K562 (cell line): ENCODE data around the gene CLCF1. TPM values are rescaled to one million over a fixed set of nuclear protein-coding genes. Genes with fewer than 3 reads are reported as not detected.

ENCODE experiments used
- DDX20 ChIP-seq: fragments of 450-650 bp; IDR thresholded peaks from 2 replicates; pipeline ENCODE4 v1.6.1; 2016; ENCODE audit warnings: missing genetic modification characterization, low read depth, mild to moderate bottlenecking, missing compliant biosample characterization, moderate library complexity
- ELF4 ChIP-seq: fragments of 450-650 bp; formaldehyde crosslinking; IDR thresholded peaks from 2 replicates; pipeline ENCODE4 v1.4.0; 2022; ENCODE audit warnings: missing genetic modification characterization
- ETV6 ChIP-seq, 3 experiments: fragments of 150-350 bp in 1 of 3; sonication (generic) in 1 of 3; formaldehyde crosslinking in 1 of 3; IDR thresholded peaks; 2 replicates each; pipeline versions ENCODE4 v1.6.1 to v1.8.0; 2014 to 2022; ENCODE audit warnings: borderline replicate concordance in 2 of 3, low read depth in 2 of 3, antibody characterized with exemption in 1 of 3, low read length in 1 of 3, mild to moderate bottlenecking in 1 of 3, missing genetic modification reagents in 1 of 3
- GATAD2B ChIP-seq: fragments of 450-650 bp; IDR thresholded peaks from 2 replicates; pipeline ENCODE4 v1.6.1; 2017; ENCODE audit warnings: mild to moderate bottlenecking, borderline replicate concordance
- GTF2A2 ChIP-seq: IDR thresholded peaks from 2 replicates; pipeline ENCODE4 v1.6.1; 2016; ENCODE audit warnings: mild to moderate bottlenecking, missing genetic modification characterization, missing compliant biosample characterization
- MEIS2 ChIP-seq: fragments of 450-650 bp; IDR thresholded peaks from 2 replicates; pipeline ENCODE4 v1.6.1; 2014; ENCODE audit warnings: mild to moderate bottlenecking; ENCODE audit not compliant: partially characterized antibody
- MIER1 ChIP-seq: fragments of 450-650 bp; IDR thresholded peaks from 2 replicates; pipeline ENCODE4 v1.6.1; 2016; ENCODE audit warnings: antibody characterized with exemption, mild to moderate bottlenecking, low read depth
- MTA2 ChIP-seq: fragments of 450-650 bp; IDR thresholded peaks from 2 replicates; pipeline ENCODE4 v1.6.1; 2016; ENCODE audit warnings: low read depth
- NFE2 ChIP-seq: IDR thresholded peaks from 2 replicates; pipeline ENCODE4 v1.6.1; 2014; ENCODE audit warnings: antibody characterized with exemption, low read depth
- NR2C2 ChIP-seq, 2 experiments: fragments of 200-800 bp in 1 of 2; sonication (Bioruptor generic) in 1 of 2; sonication (generic) in 1 of 2; formaldehyde crosslinking in 1 of 2; IDR thresholded peaks; 2 replicates each; pipeline versions ENCODE4 v1.6.1 to v1.8.0; 2016 to 2022; ENCODE audit warnings: mild to moderate bottlenecking in 1 of 2, missing compliant biosample characterization in 1 of 2, missing genetic modification characterization in 1 of 2, missing genetic modification reagents in 1 of 2
- NR4A1 ChIP-seq, 2 experiments: fragments of 250-450 bp in 1 of 2; fragments of 450-650 bp in 1 of 2; sonication (Bioruptor Pico) in 1 of 2; IDR thresholded peaks; 2 replicates each; pipeline versions ENCODE4 v1.4.0 to v1.6.1; 2016 to 2020; ENCODE audit warnings: mild to moderate bottlenecking in 2 of 2, missing compliant biosample characterization in 1 of 2, missing genetic modification characterization in 1 of 2, moderate library complexity in 1 of 2
- SIN3B ChIP-seq: fragments of 450-650 bp; IDR thresholded peaks from 2 replicates; pipeline ENCODE4 v1.6.1; 2017; ENCODE audit warnings: low read depth, mild to moderate bottlenecking, moderate library complexity
- SIX5 ChIP-seq, 2 experiments: IDR thresholded peaks; 2 replicates each; pipeline ENCODE4 v1.6.1; 2011; ENCODE audit warnings: low read length in 2 of 2, borderline replicate concordance in 1 of 2, low read depth in 1 of 2, mild to moderate bottlenecking in 1 of 2, moderate library complexity in 1 of 2; ENCODE audit not compliant: insufficient read depth in 1 of 2
- SMAD1 ChIP-seq: fragments of 150-350 bp; IDR thresholded peaks from 2 replicates; pipeline ENCODE4 v1.6.1; 2014; ENCODE audit warnings: low read length, low read depth; ENCODE audit not compliant: partially characterized antibody
- TCFL5 ChIP-seq: fragments of 250-450 bp; sonication (Bioruptor Pico); conservative IDR thresholded peaks from 2 replicates; pipeline ENCODE4 v1.6.1; 2021; ENCODE audit warnings: mild to moderate bottlenecking, moderate library complexity, matching md5 sums
- ZBED1 ChIP-seq: IDR thresholded peaks from 2 replicates; pipeline ENCODE4 v1.6.1; 2014
- ZNF75A ChIP-seq: fragments of 450-650 bp; formaldehyde crosslinking; IDR thresholded peaks from 2 replicates; pipeline ENCODE4 v1.4.0; 2020; ENCODE audit warnings: mild to moderate bottlenecking
- polyA plus RNA-seq, 8 experiments: library from polyadenylated mRNA; depleted of rRNA in 4 of 8; stranded (reverse) in 5 of 8; unstranded in 3 of 8; fragments of >200 nt; fragmentation: Nextera tagmentation in 2 of 8; fragmentation: Illumina TruSeq in 1 of 8; extraction: Ambion mirVana in 2 of 8; extraction: Trizol in 1 of 8; gene quantifications; 2 replicates each; pipeline versions ENCODE4 v1.2.1 to v1.2.3, GENCODE V29; 2011 to 2014; ENCODE audit warnings: inconsistent platforms in 1 of 8, missing spikeins in 1 of 8
- total RNA-seq, 7 experiments: library from RNA; depleted of rRNA in 6 of 7; stranded (reverse); fragments of >200 nt in 6 of 7; fragmentation: Illumina TruSeq in 2 of 7; extraction: Trizol in 2 of 7; gene quantifications; 2 replicates each; pipeline versions ENCODE4 v1.2.1 to v1.2.3, GENCODE V29; 2011 to 2021; ENCODE audit warnings: low replicate concordance in 1 of 7
- TF ChIP-seq, protein P1 (sequence below): sonication (generic); formaldehyde crosslinking; IDR thresholded peaks from 2 replicates; pipeline ENCODE4 v1.8.0; 2023; ENCODE audit warnings: missing genetic modification reagents, mild to moderate bottlenecking, borderline replicate concordance

CLCF1 gene
- total and polyA plus RNA-seq, 9 of the 15 experiments (the other 6 are each of a cell fraction or from before 2014, with no cell fraction given) = 0.49 to 5.8 (median 3.0) TPM

GRCh38 chr11:67347964-67348749 lies 25.2 kb downstream of the CLCF1 start (continued):
- TF ChIP-seq NR4A1 (CRISPR knock-in tag; IDR thresholded peaks at IDR 0.05) = no peak
- peak; percentile 86 for TF ChIP-seq NR4A1 (tag; IDR thresholded peaks at IDR 0.05)
- no peak for TF ChIP-seq ZBED1
- TF ChIP-seq ETV6 (IDR thresholded peaks at IDR 0.05; ENCODE audit: borderline replicate concordance in 1 of 2, low read depth in 2 of 2, low read length in 1 of 2) = no peak
- TF ChIP-seq ETV6 (CRISPR knock-in tag; IDR thresholded peaks at IDR 0.05; ENCODE audit: borderline replicate concordance) = no peak
- TF ChIP-seq NR2C2 (CRISPR knock-in tag; IDR thresholded peaks at IDR 0.05) = no peak
- TF ChIP-seq NR2C2 (tag; IDR thresholded peaks at IDR 0.05) = no peak
- TF ChIP-seq ZNF75A = peak; percentile 12; the same call in 1 of the 2 replicates
- no peak for TF ChIP-seq MIER1
- TF ChIP-seq GTF2A2 = no peak
- TF ChIP-seq MTA2 = peak; percentile 97
- TF ChIP-seq GATAD2B = peak; percentile 49; the same call in 1 of the 2 replicates
- no peak; the same call in 1 of the 2 replicates for TF ChIP-seq TCFL5 (CRISPR knock-in tag)
- TF ChIP-seq SIX5 (IDR thresholded peaks at IDR 0.05; ENCODE audit: borderline replicate concordance in 1 of 2, insufficient read depth in 1 of 2, low read depth in 1 of 2, low read length in 2 of 2) = no peak
- TF ChIP-seq NFE2 = peak; percentile 31; the same call in 1 of the 2 replicates
- 0 out of 2 replicates have a peak, but pooled peaks have one; percentile 35 for TF ChIP-seq DDX20
- 0 out of 2 replicates have a peak, but pooled peaks have one; percentile 3 for TF ChIP-seq ELF4 (CRISPR knock-in tag)
- TF ChIP-seq MEIS2 = no peak
- TF ChIP-seq SIN3B = no peak
- TF ChIP-seq, protein P1, sequence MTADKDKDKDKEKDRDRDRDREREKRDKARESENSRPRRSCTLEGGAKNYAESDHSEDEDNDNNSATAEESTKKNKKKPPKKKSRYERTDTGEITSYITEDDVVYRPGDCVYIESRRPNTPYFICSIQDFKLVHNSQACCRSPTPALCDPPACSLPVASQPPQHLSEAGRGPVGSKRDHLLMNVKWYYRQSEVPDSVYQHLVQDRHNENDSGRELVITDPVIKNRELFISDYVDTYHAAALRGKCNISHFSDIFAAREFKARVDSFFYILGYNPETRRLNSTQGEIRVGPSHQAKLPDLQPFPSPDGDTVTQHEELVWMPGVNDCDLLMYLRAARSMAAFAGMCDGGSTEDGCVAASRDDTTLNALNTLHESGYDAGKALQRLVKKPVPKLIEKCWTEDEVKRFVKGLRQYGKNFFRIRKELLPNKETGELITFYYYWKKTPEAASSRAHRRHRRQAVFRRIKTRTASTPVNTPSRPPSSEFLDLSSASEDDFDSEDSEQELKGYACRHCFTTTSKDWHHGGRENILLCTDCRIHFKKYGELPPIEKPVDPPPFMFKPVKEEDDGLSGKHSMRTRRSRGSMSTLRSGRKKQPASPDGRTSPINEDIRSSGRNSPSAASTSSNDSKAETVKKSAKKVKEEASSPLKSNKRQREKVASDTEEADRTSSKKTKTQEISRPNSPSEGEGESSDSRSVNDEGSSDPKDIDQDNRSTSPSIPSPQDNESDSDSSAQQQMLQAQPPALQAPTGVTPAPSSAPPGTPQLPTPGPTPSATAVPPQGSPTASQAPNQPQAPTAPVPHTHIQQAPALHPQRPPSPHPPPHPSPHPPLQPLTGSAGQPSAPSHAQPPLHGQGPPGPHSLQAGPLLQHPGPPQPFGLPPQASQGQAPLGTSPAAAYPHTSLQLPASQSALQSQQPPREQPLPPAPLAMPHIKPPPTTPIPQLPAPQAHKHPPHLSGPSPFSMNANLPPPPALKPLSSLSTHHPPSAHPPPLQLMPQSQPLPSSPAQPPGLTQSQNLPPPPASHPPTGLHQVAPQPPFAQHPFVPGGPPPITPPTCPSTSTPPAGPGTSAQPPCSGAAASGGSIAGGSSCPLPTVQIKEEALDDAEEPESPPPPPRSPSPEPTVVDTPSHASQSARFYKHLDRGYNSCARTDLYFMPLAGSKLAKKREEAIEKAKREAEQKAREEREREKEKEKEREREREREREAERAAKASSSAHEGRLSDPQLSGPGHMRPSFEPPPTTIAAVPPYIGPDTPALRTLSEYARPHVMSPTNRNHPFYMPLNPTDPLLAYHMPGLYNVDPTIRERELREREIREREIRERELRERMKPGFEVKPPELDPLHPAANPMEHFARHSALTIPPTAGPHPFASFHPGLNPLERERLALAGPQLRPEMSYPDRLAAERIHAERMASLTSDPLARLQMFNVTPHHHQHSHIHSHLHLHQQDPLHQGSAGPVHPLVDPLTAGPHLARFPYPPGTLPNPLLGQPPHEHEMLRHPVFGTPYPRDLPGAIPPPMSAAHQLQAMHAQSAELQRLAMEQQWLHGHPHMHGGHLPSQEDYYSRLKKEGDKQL = no peak
- TF ChIP-seq SMAD1 = peak; percentile 41
